NB4 (cell line): ENCODE measurements around the gene CST6.

Experiments
- MYC ChIP-seq: IDR thresholded peaks from 2 replicates; pipeline ENCODE4 v1.6.1; 2011; ENCODE audit warnings: low read depth, low read length
- POLR2A ChIP-seq: IDR thresholded peaks from 2 replicates; pipeline ENCODE4 v1.6.1; 2011; ENCODE audit warnings: mild to moderate bottlenecking; ENCODE audit not compliant: insufficient read length; ENCODE audit errors: extremely low read depth
- TF ChIP-seq, protein P1 (sequence below): IDR thresholded peaks from 2 replicates; pipeline ENCODE4 v1.6.1; 2011; ENCODE audit warnings: low read depth, low read length
- TF ChIP-seq, protein P2 (sequence below): IDR thresholded peaks from one replicate; pipeline ENCODE4 v1.5.1; 2012; ENCODE audit warnings: low read depth, low read length

DNA sequence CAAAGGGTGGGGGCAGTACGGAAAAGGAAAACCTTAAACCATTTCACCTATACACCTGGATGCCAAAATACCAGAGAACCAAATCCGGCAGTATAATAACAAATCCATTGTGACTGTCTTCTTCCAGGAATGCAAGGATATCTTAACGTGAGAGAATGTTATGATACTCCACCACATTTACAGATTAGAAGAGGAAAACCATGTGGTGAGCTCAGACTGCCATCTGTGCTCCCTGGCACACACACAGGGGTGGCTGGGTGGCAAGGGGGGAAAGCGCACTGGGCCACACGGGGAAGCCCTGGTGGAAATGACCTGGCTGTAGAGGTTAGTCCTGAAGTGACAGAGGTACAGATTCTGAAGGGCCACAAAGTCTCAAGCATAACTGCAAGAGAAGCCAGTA, 19.8 kb upstream of the CST6 start:
- TF ChIP-seq POLR2A = no peak
- TF ChIP-seq, protein P1, sequence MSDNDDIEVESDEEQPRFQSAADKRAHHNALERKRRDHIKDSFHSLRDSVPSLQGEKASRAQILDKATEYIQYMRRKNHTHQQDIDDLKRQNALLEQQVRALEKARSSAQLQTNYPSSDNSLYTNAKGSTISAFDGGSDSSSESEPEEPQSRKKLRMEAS = no peak
- no peak for TF ChIP-seq MYC
- TF ChIP-seq, protein P2, sequence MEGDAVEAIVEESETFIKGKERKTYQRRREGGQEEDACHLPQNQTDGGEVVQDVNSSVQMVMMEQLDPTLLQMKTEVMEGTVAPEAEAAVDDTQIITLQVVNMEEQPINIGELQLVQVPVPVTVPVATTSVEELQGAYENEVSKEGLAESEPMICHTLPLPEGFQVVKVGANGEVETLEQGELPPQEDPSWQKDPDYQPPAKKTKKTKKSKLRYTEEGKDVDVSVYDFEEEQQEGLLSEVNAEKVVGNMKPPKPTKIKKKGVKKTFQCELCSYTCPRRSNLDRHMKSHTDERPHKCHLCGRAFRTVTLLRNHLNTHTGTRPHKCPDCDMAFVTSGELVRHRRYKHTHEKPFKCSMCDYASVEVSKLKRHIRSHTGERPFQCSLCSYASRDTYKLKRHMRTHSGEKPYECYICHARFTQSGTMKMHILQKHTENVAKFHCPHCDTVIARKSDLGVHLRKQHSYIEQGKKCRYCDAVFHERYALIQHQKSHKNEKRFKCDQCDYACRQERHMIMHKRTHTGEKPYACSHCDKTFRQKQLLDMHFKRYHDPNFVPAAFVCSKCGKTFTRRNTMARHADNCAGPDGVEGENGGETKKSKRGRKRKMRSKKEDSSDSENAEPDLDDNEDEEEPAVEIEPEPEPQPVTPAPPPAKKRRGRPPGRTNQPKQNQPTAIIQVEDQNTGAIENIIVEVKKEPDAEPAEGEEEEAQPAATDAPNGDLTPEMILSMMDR = no peak
